ENCODE data around the gene CR2. TPM values are rescaled to one million over a fixed set of nuclear protein-coding genes. Genes with fewer than 3 reads are reported as not detected.

The CR2 gene
- total RNA-seq, 1 experiment from 2014 or later = 1.8 TPM

GRCh38 chr1:207455183-207455754 is 1.1 kb downstream of the CR2 start:
- Histone ChIP-seq H3K79me1 (ENCODE audit: insufficient read depth, low read depth, low read length, poor library complexity, severe bottlenecking) (no peaks in the 10 kb centered on the region), H3K23ac (ENCODE audit: insufficient read length, low read depth, low read length) (no peak overlapping the region), H3K56ac (ENCODE audit: insufficient read length, low read depth, low read length) (no peak overlapping the region), H3K27ac (ENCODE audit: insufficient read length, low read depth, low read length) (no peak overlapping the region), H2AFZ (ENCODE audit: low read length) (no peak overlapping the region), H2BK120ac (ENCODE audit: low read depth, low read length, poor library complexity, severe bottlenecking) (no peak overlapping the region), H2AK5ac (ENCODE audit: insufficient read length, low read length) (no peak overlapping the region), H3K79me2 (ENCODE audit: insufficient read depth, low read length) (no peaks in the 10 kb centered on the region), H3K27me3 (ENCODE audit: insufficient read depth, low read length) (peaks cover 4% of the 10 kb centered on the region; the same call in 1 of the 2 replicates), H3K18ac (ENCODE audit: insufficient read length, low read depth, low read length) (no peak overlapping the region), H4K91ac (ENCODE audit: insufficient read length, low read depth, low read length) (no peak overlapping the region), H4K8ac (replicated peaks; ENCODE audit: insufficient read length, low read depth, low read length) (no peak overlapping the region), H4K5ac (ENCODE audit: insufficient read length, low read depth, low read length) (no peak overlapping the region), H3K9me3 (ENCODE audit: control insufficient read depth, low read depth, low read length) (no peaks in the 10 kb centered on the region), H3K23me2 (ENCODE audit: insufficient read length, low read depth, low read length, poor library complexity, severe bottlenecking) (peaks cover 7% of the 10 kb centered on the region), H2BK20ac (ENCODE audit: low read depth, low read length, poor library complexity, severe bottlenecking) (no peak overlapping the region), H3K4me2 (ENCODE audit: insufficient read depth, insufficient read length, low read length) (peak overlapping the region; percentile 77), H2BK5ac (ENCODE audit: insufficient read length, low read length) (no peak overlapping the region), H3K9ac (ENCODE audit: extremely low read depth, insufficient read length, low read length) (no peak overlapping the region), H3T11ph (ENCODE audit: low read length) (no peak overlapping the region), H2BK12ac (ENCODE audit: insufficient read length, low read depth, low read length) (no peak overlapping the region), H2BK15ac (ENCODE audit: low read depth, low read length) (no peak overlapping the region), H3K4me1 (ENCODE audit: insufficient read depth, low read length) (0 out of 2 replicates have a peak, but pooled peaks cover 2% of the 10 kb centered on the region), H3K4ac (ENCODE audit: low read depth, low read length) (no peak overlapping the region), H4K20me1 (ENCODE audit: control insufficient read depth, insufficient read depth, insufficient read length) (no peaks in the 10 kb centered on the region), H3K14ac (ENCODE audit: insufficient read depth, low read length) (no peak overlapping the region)
- Mint-ChIP-seq H3K27me3 (ENCODE audit: low read depth) (peaks cover 30% of the 10 kb centered on the region), H3K9me3 (no peaks in the 10 kb centered on the region), H3K27ac (no peak overlapping the region), H3K4me1 (peaks cover 0 to 3% of the 10 kb centered on the region in 2 experiments; a peak in 2 of 4 replicates), H3K4me3 (peak overlapping the region; percentile 18 to 78; a peak in 4 of 5 replicates), H3K36me3 (ENCODE audit: insufficient read depth in 1 of 3, low read depth in 3 of 3) (no peaks in the 10 kb centered on the region)
- no CpG with 5 or more reads among the region's 6 CpGs for WGBS (ENCODE audit: extremely low coverage, insufficient read length, low lambda C conversion rate)
- DNase-seq = no peak
- TF ChIP-seq, protein P1, sequence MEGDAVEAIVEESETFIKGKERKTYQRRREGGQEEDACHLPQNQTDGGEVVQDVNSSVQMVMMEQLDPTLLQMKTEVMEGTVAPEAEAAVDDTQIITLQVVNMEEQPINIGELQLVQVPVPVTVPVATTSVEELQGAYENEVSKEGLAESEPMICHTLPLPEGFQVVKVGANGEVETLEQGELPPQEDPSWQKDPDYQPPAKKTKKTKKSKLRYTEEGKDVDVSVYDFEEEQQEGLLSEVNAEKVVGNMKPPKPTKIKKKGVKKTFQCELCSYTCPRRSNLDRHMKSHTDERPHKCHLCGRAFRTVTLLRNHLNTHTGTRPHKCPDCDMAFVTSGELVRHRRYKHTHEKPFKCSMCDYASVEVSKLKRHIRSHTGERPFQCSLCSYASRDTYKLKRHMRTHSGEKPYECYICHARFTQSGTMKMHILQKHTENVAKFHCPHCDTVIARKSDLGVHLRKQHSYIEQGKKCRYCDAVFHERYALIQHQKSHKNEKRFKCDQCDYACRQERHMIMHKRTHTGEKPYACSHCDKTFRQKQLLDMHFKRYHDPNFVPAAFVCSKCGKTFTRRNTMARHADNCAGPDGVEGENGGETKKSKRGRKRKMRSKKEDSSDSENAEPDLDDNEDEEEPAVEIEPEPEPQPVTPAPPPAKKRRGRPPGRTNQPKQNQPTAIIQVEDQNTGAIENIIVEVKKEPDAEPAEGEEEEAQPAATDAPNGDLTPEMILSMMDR (conservative IDR thresholded peaks at IDR 0.05) = no peak

All from H9 (cell line).